Activated CD8-positive, alpha-beta T cell treated with anti-CD3 and anti-CD28 coated beads, Interleukin-2, amount 10 ng/mL, durations not matched to agents 7 days and 5 days (primary cell): ENCODE measurements around the gene NIPSNAP2. TPM values are rescaled to one million over a fixed set of nuclear protein-coding genes. Genes with fewer than 3 reads are reported as not detected.
"Not testable (repeated sequence)": the region's sequence is repeated elsewhere in the genome, so short reads cannot be mapped to it uniquely, and the experiment has no call there.

Experiments used
- ATAC-seq: fragments of 150-1000 bp; cut with Tn5 transposase; one replicate; pipeline ENCODE4 v1.10.0; 2021; ENCODE audit warnings: moderate library complexity
- CTCF ChIA-PET: fragments of 350-600 bp; sonication (Branson Sonifier 250); formaldehyde crosslinking; loops from one replicate; lab custom pipeline; 2021; ENCODE audit warnings: antibody characterized with exemption; lab: Charles Lee
- POLR2A ChIA-PET: fragments of 350-600 bp; sonication (Branson Sonifier 250); formaldehyde crosslinking; loops from one replicate; lab custom pipeline; 2021; ENCODE audit warnings: antibody characterized with exemption; lab: Charles Lee
- DNase-seq: peaks from one replicate; pipeline ENCODE4 v3.0.0-alpha.2; 2020
- H3K27ac Mint-ChIP-seq: one replicate; pipeline ENCODE4 v1.8.0; 2021; ENCODE audit warnings: mild to moderate bottlenecking, mixed read lengths
- H3K27me3 Mint-ChIP-seq: one replicate; pipeline ENCODE4 v1.8.0; 2021; ENCODE audit warnings: low read depth, mixed read lengths
- H3K36me3 Mint-ChIP-seq: one replicate; pipeline ENCODE4 v1.8.0; 2021; ENCODE audit warnings: low read depth, mixed read lengths
- H3K4me1 Mint-ChIP-seq: one replicate; pipeline ENCODE4 v1.8.0; 2021; ENCODE audit warnings: low read depth, mixed read lengths
- H3K4me3 Mint-ChIP-seq: one replicate; pipeline ENCODE4 v1.8.0; 2021; ENCODE audit warnings: mild to moderate bottlenecking, mixed read lengths
- H3K9me3 Mint-ChIP-seq: one replicate; pipeline ENCODE4 v1.8.0; 2022; ENCODE audit warnings: mixed read lengths; ENCODE audit not compliant: insufficient read depth
- total RNA-seq, 2 experiments: library from RNA; stranded (reverse); gene quantifications; one replicate each; pipeline ENCODE4 v1.2.3, GENCODE V29; 2021

Gene NIPSNAP2
- total RNA-seq, 2 experiments from 2014 or later, result 35.0 to 37.2 TPM

GRCh38 chr7:56028942-56029630 is 64.7 kb downstream of the NIPSNAP2 start:
- CTCF ChIA-PET, result interaction anchor here (2.1 kb wide), 1 partner anchor 44 kb away, joined by 8 read pairs; no protein-coding TSS in a partner anchor
- Mint-ChIP-seq H3K4me3 (no peak overlapping the region), H3K36me3 (peaks cover 20% of the 10 kb centered on the region), H3K4me1 (peaks cover 13% of the 10 kb centered on the region), H3K27ac (no peak overlapping the region), H3K9me3 (no peaks in the 10 kb centered on the region), H3K27me3 (no peaks in the 10 kb centered on the region)
- POLR2A ChIA-PET, result no interaction called here
- DNase-seq, result no peak
- ATAC-seq, result no peak

- DNase-seq (no peak), ATAC-seq (no peak)
- no peaks in the 10 kb centered on the region for H3K9me3 Mint-ChIP-seq
- peaks cover 20% of the 10 kb centered on the region for H3K36me3 Mint-ChIP-seq
- H3K4me1 Mint-ChIP-seq, result peaks cover 15% of the 10 kb centered on the region
- H3K27ac Mint-ChIP-seq, result no peak overlapping the region
- no peaks in the 10 kb centered on the region for H3K27me3 Mint-ChIP-seq
- CTCF ChIA-PET, result no interaction called here
- H3K4me3 Mint-ChIP-seq, result no peak overlapping the region
- POLR2A ChIA-PET, result no interaction called here
Observed at GRCh38 chr7:56030340-56030739, 66.0 kb downstream of the NIPSNAP2 start.

GRCh38 chr7:56031556-56031955 is 67.2 kb downstream of the NIPSNAP2 start:
- POLR2A ChIA-PET, ATAC-seq, H3K9me3 Mint-ChIP-seq, H3K27ac Mint-ChIP-seq, H3K4me3 Mint-ChIP-seq, CTCF ChIA-PET, DNase-seq, H3K27me3 Mint-ChIP-seq: not testable (repeated sequence)
- Mint-ChIP-seq H3K4me1 (peaks cover 15% of the 10 kb centered on the region), H3K36me3 (peaks cover 16% of the 10 kb centered on the region)

- H3K27ac Mint-ChIP-seq, H3K4me3 Mint-ChIP-seq, H3K27me3 Mint-ChIP-seq, ATAC-seq, DNase-seq, H3K9me3 Mint-ChIP-seq, POLR2A ChIA-PET: not testable (repeated sequence)
- Mint-ChIP-seq H3K4me1 (peaks cover 15% of the 10 kb centered on the region), H3K36me3 (peaks cover 12% of the 10 kb centered on the region)
- CTCF ChIA-PET, result interaction anchor here (2.1 kb wide), 1 partner anchor 42 kb away, joined by 6 read pairs; no protein-coding TSS in a partner anchor
Observed at GRCh38 chr7:56032578-56032977, 68.2 kb downstream of the NIPSNAP2 start.

GRCh38 chr7:56033671-56034432 is 69.5 kb downstream of the NIPSNAP2 start:
- peak overlapping the region; percentile 69 for H3K27ac Mint-ChIP-seq
- ChIA-PET CTCF (interaction anchor here (0.6 to 2.1 kb wide), 6 partner anchors 17 to 41 kb away, joined by 3 to 6 read pairs (median 3); partner anchors contain the start of genes CCT6A and PSPH), POLR2A (interaction anchor here (1.0 to 1.4 kb wide), 3 partner anchors 17 to 33 kb away, joined by 3 to 6 read pairs (median 3); partner anchors contain the start of genes CCT6A and PSPH)
- peak overlapping the region; percentile 74 for H3K4me3 Mint-ChIP-seq
- peaks cover 12% of the 10 kb centered on the region for H3K36me3 Mint-ChIP-seq
- no peaks in the 10 kb centered on the region for H3K27me3 Mint-ChIP-seq
- no peaks in the 10 kb centered on the region for H3K9me3 Mint-ChIP-seq
- DNase-seq (peak; percentile 79), ATAC-seq (peak; percentile 99)
- H3K4me1 Mint-ChIP-seq, result peaks cover 15% of the 10 kb centered on the region

GRCh38 chr7:56040730-56041129 is 76.3 kb downstream of the NIPSNAP2 start:
- DNase-seq (no peak), ATAC-seq (no peak)
- Mint-ChIP-seq H3K4me3 (no peak overlapping the region), H3K27me3 (no peaks in the 10 kb centered on the region), H3K4me1 (no peaks in the 10 kb centered on the region), H3K36me3 (peaks cover 5% of the 10 kb centered on the region), H3K9me3 (no peaks in the 10 kb centered on the region), H3K27ac (no peak overlapping the region)
- CTCF ChIA-PET, result no interaction called here
- POLR2A ChIA-PET, result no interaction called here

GRCh38 chr7:56045758-56046157 is 81.4 kb downstream of the NIPSNAP2 start:
- POLR2A ChIA-PET, DNase-seq, CTCF ChIA-PET, H3K27ac Mint-ChIP-seq, H3K4me3 Mint-ChIP-seq, ATAC-seq, H3K27me3 Mint-ChIP-seq, H3K9me3 Mint-ChIP-seq, H3K36me3 Mint-ChIP-seq: not testable (repeated sequence)
- peaks cover 11% of the 10 kb centered on the region for H3K4me1 Mint-ChIP-seq

GRCh38 chr7:56046721-56047445 is 82.5 kb downstream of the NIPSNAP2 start:
- ATAC-seq (no peak), DNase-seq (no peak)
- Mint-ChIP-seq H3K27ac (no peak overlapping the region), H3K9me3 (no peaks in the 10 kb centered on the region), H3K4me3 (no peak overlapping the region), H3K4me1 (peaks cover 11% of the 10 kb centered on the region), H3K36me3 (peaks cover 10% of the 10 kb centered on the region), H3K27me3 (no peaks in the 10 kb centered on the region)
- POLR2A ChIA-PET, result no interaction called here
- CTCF ChIA-PET, result no interaction called here

GRCh38 chr7:56047446-56048116 is 83.2 kb downstream of the NIPSNAP2 start:
- H3K27me3 Mint-ChIP-seq, H3K27ac Mint-ChIP-seq, H3K9me3 Mint-ChIP-seq, H3K4me3 Mint-ChIP-seq, POLR2A ChIA-PET, ATAC-seq, CTCF ChIA-PET, DNase-seq: not testable (repeated sequence)
- peaks cover 12% of the 10 kb centered on the region for H3K36me3 Mint-ChIP-seq
- H3K4me1 Mint-ChIP-seq, result peaks cover 11% of the 10 kb centered on the region

- no peaks in the 10 kb centered on the region for H3K9me3 Mint-ChIP-seq
- ChIA-PET CTCF (no interaction called here), POLR2A (no interaction called here)
- H3K4me3 Mint-ChIP-seq, result no peak overlapping the region
- ATAC-seq, result no peak
- H3K27ac Mint-ChIP-seq, result no peak overlapping the region
- peaks cover 17% of the 10 kb centered on the region for H3K4me1 Mint-ChIP-seq
- no peaks in the 10 kb centered on the region for H3K27me3 Mint-ChIP-seq
- H3K36me3 Mint-ChIP-seq, result peaks cover 18% of the 10 kb centered on the region
- no peak for DNase-seq
Observed at GRCh38 chr7:56048245-56048644, 83.9 kb downstream of the NIPSNAP2 start.

GRCh38 chr7:56048763-56049162 is 84.4 kb downstream of the NIPSNAP2 start:
- Mint-ChIP-seq H3K36me3 (peaks cover 23% of the 10 kb centered on the region), H3K4me1 (peaks cover 23% of the 10 kb centered on the region)
- CTCF ChIA-PET, DNase-seq, H3K27ac Mint-ChIP-seq, H3K27me3 Mint-ChIP-seq, POLR2A ChIA-PET, H3K4me3 Mint-ChIP-seq, ATAC-seq, H3K9me3 Mint-ChIP-seq: not testable (repeated sequence)
